H1 (cell line): Measurements from ENCODE around the gene RAB7B. TPM values are rescaled to one million over a fixed set of nuclear protein-coding genes. Genes with fewer than 3 reads are reported as not detected.

ENCODE experiments used
- CTCF ChIA-PET: fragments of 300-600 bp; sonication (Branson Sonifier 250); formaldehyde crosslinking; loops from one replicate; lab custom pipeline; 2021; ENCODE audit not compliant: partially characterized antibody; lab: Charles Lee
- POLR2A ChIA-PET: fragments of 300-600 bp; sonication (Branson Sonifier 250); formaldehyde crosslinking; loops from one replicate; lab custom pipeline; 2021; ENCODE audit warnings: inconsistent platforms; ENCODE audit not compliant: partially characterized antibody; lab: Charles Lee
- DNase-seq, 2 experiments: peaks; one replicate each; pipeline versions ENCODE4 v3.0.0 to v3.0.0-alpha.2; 2010 to 2022; ENCODE audit warnings: low spot score in 2 of 2, low read depth in 1 of 2, mixed read lengths in 1 of 2
- FAIRE-seq: peaks from 2 replicates; lab custom pipeline; 2011; peaks lifted over from hg19 to GRCh38; lab: Jason Lieb, UNC
- H2AFZ ChIP-seq: 2 replicates; pipeline ENCODE4 v1.8.1; 2012; ENCODE audit warnings: low read length, inconsistent platforms
- H2AK5ac ChIP-seq: 2 replicates; pipeline ENCODE4 v1.6.1; 2013; ENCODE audit warnings: low read depth, low read length
- H2BK120ac ChIP-seq: replicated peaks from 2 replicates; pipeline ENCODE3; 2013; ENCODE audit warnings: low read depth, low read length, inconsistent platforms
- H2BK12ac ChIP-seq: 2 replicates; pipeline ENCODE4 v1.6.1; 2013; ENCODE audit warnings: low read depth, low read length
- H2BK15ac ChIP-seq: 2 replicates; pipeline ENCODE4 v1.6.1; 2013; ENCODE audit warnings: low read length
- H2BK20ac ChIP-seq: 2 replicates; pipeline ENCODE4 v1.6.1; 2013; ENCODE audit warnings: low read length
- H2BK5ac ChIP-seq: 2 replicates; pipeline ENCODE4 v1.6.1; 2013; ENCODE audit warnings: low read depth, low read length
- H3K14ac ChIP-seq: 2 replicates; pipeline ENCODE4 v1.6.1; 2013; ENCODE audit warnings: inconsistent platforms; ENCODE audit not compliant: insufficient read length
- H3K18ac ChIP-seq: 2 replicates; pipeline ENCODE4 v1.6.1; 2013; ENCODE audit warnings: low read length; ENCODE audit errors: extremely low read depth
- H3K23ac ChIP-seq: 2 replicates; pipeline ENCODE4 v1.6.1; 2013; ENCODE audit warnings: inconsistent platforms; ENCODE audit not compliant: insufficient read length
- H3K23me2 ChIP-seq: 2 replicates; pipeline ENCODE4 v1.6.1; 2013; ENCODE audit warnings: low read depth, low read length
- H3K27ac ChIP-seq: 2 replicates; pipeline ENCODE4 v1.6.1; 2011; ENCODE audit warnings: low read depth, low read length, inconsistent platforms
- H3K27me3 ChIP-seq, 4 experiments: replicated peaks in 1 of 4; 1 replicate in 1 of 4; 2 replicates in 3 of 4; pipeline versions ENCODE4 v1.6.1 to v1.8.1; 2011 to 2013; ENCODE audit warnings: low read length in 3 of 4, mild to moderate bottlenecking in 3 of 4, inconsistent platforms in 2 of 4, mixed read lengths in 2 of 4, moderate library complexity in 1 of 4; ENCODE audit not compliant: control insufficient read depth in 3 of 4, insufficient read depth in 3 of 4; ENCODE audit errors: extremely low read depth in 1 of 4
- H3K36me3 ChIP-seq, 4 experiments: 2 replicates each; pipeline versions ENCODE4 v1.6.1 to v1.8.1; 2011 to 2013; ENCODE audit warnings: mild to moderate bottlenecking in 4 of 4, low read length in 3 of 4, moderate library complexity in 2 of 4, control low read depth in 1 of 4, inconsistent platforms in 1 of 4; ENCODE audit not compliant: insufficient read depth in 4 of 4, control insufficient read depth in 2 of 4
- H3K4ac ChIP-seq: replicated peaks from 2 replicates; pipeline ENCODE3; 2013; ENCODE audit warnings: low read length, low read depth, mixed read lengths, inconsistent platforms; ENCODE audit not compliant: insufficient read length
- H3K4me1 ChIP-seq, 4 experiments: replicated peaks in 1 of 4; 1 replicate in 1 of 4; 2 replicates in 3 of 4; pipeline versions ENCODE4 v1.6.1 to v1.8.1; 2011 to 2013; ENCODE audit warnings: low read length in 3 of 4, inconsistent platforms in 2 of 4, mixed read lengths in 1 of 4; ENCODE audit not compliant: insufficient read depth in 4 of 4, control insufficient read depth in 3 of 4
- H3K4me2 ChIP-seq, 2 experiments: 2 replicates each; pipeline versions ENCODE4 v1.6.1 to v1.8.1; 2011 to 2013; ENCODE audit warnings: low read depth in 2 of 2, low read length in 2 of 2, control low read depth in 1 of 2, inconsistent platforms in 1 of 2, mild to moderate bottlenecking in 1 of 2; ENCODE audit not compliant: insufficient read depth in 1 of 2
- H3K4me3 ChIP-seq, 4 experiments: fragments of 200-600, 300-600 bp in 1 of 4; sonication (generic), shearing (Covaris generic), sonication (Bioruptor Twin) in 1 of 4; 2 replicates each; pipeline versions ENCODE4 v1.5.1 to v1.8.1; 2011 to 2016; ENCODE audit warnings: low read length in 4 of 4, low read depth in 3 of 4, control low read depth in 2 of 4, inconsistent platforms in 2 of 4, mild to moderate bottlenecking in 2 of 4, mixed read lengths in 1 of 4, moderate library complexity in 1 of 4; ENCODE audit not compliant: insufficient read depth in 2 of 4; ENCODE audit errors: extremely low read depth in 1 of 4
- H3K56ac ChIP-seq: replicated peaks from 2 replicates; pipeline ENCODE3; 2013; ENCODE audit warnings: low read depth, mild to moderate bottlenecking, mixed read lengths, low read length, inconsistent platforms; ENCODE audit not compliant: insufficient read length
- H3K79me1 ChIP-seq: 2 replicates; pipeline ENCODE4 v1.6.1; 2013; ENCODE audit warnings: low read depth, low read length, control low read depth
- H3K79me2 ChIP-seq, 2 experiments: 2 replicates each; pipeline versions ENCODE4 v1.6.1 to v1.8.1; 2012 to 2013; ENCODE audit warnings: low read length in 2 of 2, mild to moderate bottlenecking in 2 of 2, inconsistent platforms in 1 of 2; ENCODE audit not compliant: insufficient read depth in 2 of 2, control insufficient read depth in 1 of 2
- H3K9ac ChIP-seq, 4 experiments: replicated peaks in 1 of 4; 1 replicate in 1 of 4; 2 replicates in 3 of 4; pipeline versions ENCODE4 v1.6.1 to v1.8.1; 2011 to 2013; ENCODE audit warnings: low read depth in 3 of 4, low read length in 3 of 4, control low read depth in 2 of 4, mild to moderate bottlenecking in 2 of 4, moderate library complexity in 2 of 4, inconsistent platforms in 1 of 4; ENCODE audit errors: extremely low read depth in 1 of 4
- H3K9me3 ChIP-seq, 2 experiments: 2 replicates each; pipeline versions ENCODE4 v1.6.1 to v1.8.1; 2012 to 2013; ENCODE audit warnings: mild to moderate bottlenecking in 2 of 2, moderate library complexity in 2 of 2, control low read depth in 1 of 2, inconsistent platforms in 1 of 2, low read depth in 1 of 2, low read length in 1 of 2, mixed read lengths in 1 of 2; ENCODE audit not compliant: insufficient read depth in 2 of 2
- H4K20me1 ChIP-seq, 2 experiments: replicated peaks in 1 of 2; 2 replicates each; pipeline versions ENCODE3 to v1.8.1; 2011 to 2013; ENCODE audit warnings: inconsistent platforms in 2 of 2, low read length in 2 of 2, mild to moderate bottlenecking in 1 of 2; ENCODE audit not compliant: insufficient read depth in 2 of 2, control insufficient read depth in 1 of 2
- H4K5ac ChIP-seq: 2 replicates; pipeline ENCODE4 v1.6.1; 2013; ENCODE audit warnings: low read length, low read depth, mixed read lengths, inconsistent platforms; ENCODE audit not compliant: insufficient read length
- H4K8ac ChIP-seq: 2 replicates; pipeline ENCODE4 v1.8.0; 2013; ENCODE audit warnings: mild to moderate bottlenecking, moderate library complexity, low read length, inconsistent platforms; ENCODE audit not compliant: insufficient read depth; ENCODE audit errors: extremely low read depth
- H4K91ac ChIP-seq: replicated peaks from 2 replicates; pipeline ENCODE3; 2013; ENCODE audit warnings: low read length, mixed read lengths, inconsistent platforms; ENCODE audit not compliant: insufficient read length
- ASH2L ChIP-seq: fragments of 200-600, 300-600 bp; sonication (generic); IDR thresholded peaks from one replicate; pipeline ENCODE4 v1.7.1; 2017; ENCODE audit warnings: low read length
- BACH1 ChIP-seq: IDR thresholded peaks from 2 replicates; pipeline ENCODE4 v1.6.1; 2012; ENCODE audit warnings: low read length, improper control_type of control experiment
- BCL11A ChIP-seq, 2 experiments: IDR thresholded peaks; one replicate each; pipeline ENCODE4 v1.6.1; 2011; ENCODE audit warnings: low read depth in 2 of 2, low read length in 2 of 2, mild to moderate bottlenecking in 2 of 2
- CTCF ChIP-seq, 3 experiments: IDR thresholded peaks; 1 replicate in 2 of 3; 2 replicates in 1 of 3; pipeline versions ENCODE4 v1.5.1 to v1.6.1; 2011; ENCODE audit warnings: low read length in 3 of 3, mild to moderate bottlenecking in 3 of 3, inconsistent platforms in 2 of 3, low read depth in 1 of 3, moderate library complexity in 1 of 3; ENCODE audit not compliant: insufficient read depth in 1 of 3; ENCODE audit errors: control extremely low read depth in 1 of 3
- GABPA ChIP-seq: IDR thresholded peaks from 2 replicates; pipeline ENCODE4 v1.6.1; 2011; ENCODE audit warnings: mild to moderate bottlenecking, low read length, moderate library complexity, borderline replicate concordance; ENCODE audit not compliant: insufficient read depth
- GTF2F1 ChIP-seq: IDR thresholded peaks from 2 replicates; pipeline ENCODE4 v1.6.1; 2012; ENCODE audit warnings: low read depth, low read length, improper control_type of control experiment, borderline replicate concordance
- JUN ChIP-seq: IDR thresholded peaks from 2 replicates; pipeline ENCODE4 v1.6.1; 2011; ENCODE audit warnings: low read depth, mild to moderate bottlenecking, improper control_type of control experiment, low read length
- POLR2AphosphoS5 ChIP-seq: IDR thresholded peaks from 2 replicates; pipeline ENCODE4 v1.6.1; 2011; ENCODE audit warnings: low read depth, low read length
- RFX5 ChIP-seq: IDR thresholded peaks from 2 replicates; pipeline ENCODE4 v1.6.1; 2011; ENCODE audit warnings: low read depth, low read length, improper control_type of control experiment, borderline replicate concordance
- RXRA ChIP-seq: IDR thresholded peaks from 2 replicates; pipeline ENCODE4 v1.6.1; 2011; ENCODE audit warnings: low read depth, mild to moderate bottlenecking, low read length, moderate library complexity; ENCODE audit not compliant: insufficient read depth
- WGBS, 2 experiments: shearing (Covaris generic) in 1 of 2; methylation state at CpG; one replicate each; pipeline versions ENCODE4 v1.1.6 to v1.1.7; 2013 to 2015; ENCODE audit warnings: low lambda C conversion rate in 2 of 2, mixed read lengths in 2 of 2, inconsistent platforms in 1 of 2, low coverage in 1 of 2, missing lambda C conversion rate in 1 of 2; ENCODE audit not compliant: insufficient replicate concordance in 2 of 2, insufficient coverage in 1 of 2, insufficient read length in 1 of 2; ENCODE audit errors: extremely low coverage in 1 of 2, missing lambda C conversion rate in 1 of 2; 5-methylcytosine and 5-hydroxymethylcytosine counted together
- polyA plus RNA-seq, 7 experiments: library from polyadenylated mRNA; depleted of rRNA in 3 of 7; stranded (reverse) in 5 of 7; unstranded in 2 of 7; fragments of >200 nt in 5 of 7; fragments of 200-250 nt in 2 of 7; gene quantifications; 1 replicate in 5 of 7; 2 replicates in 1 of 7; 4 replicates in 1 of 7; pipeline versions ENCODE4 v1.2.1 to v1.2.3, GENCODE V29; 2011 to 2013; ENCODE audit warnings: missing spikeins in 2 of 7, mixed read lengths in 2 of 7
- total RNA-seq: library from RNA; stranded (reverse); fragmentation: NEBNext Ultra II Directional; extraction: Animal tissue kit (Norgen Biotek cat#: 25700); gene quantifications from 2 replicates; pipeline ENCODE4 v1.2.1, GENCODE V29; 2021

Gene RAB7B
- total and polyA plus RNA-seq, 2 of the 8 experiments (the other 6 are each of a cell fraction or from before 2014, with no cell fraction given) = 0.05 TPM; not detected in 1

- Histone ChIP-seq H3K4ac (no peak overlapping the region), H3K9ac (no peak overlapping the region), H3K79me2 (no peaks in the 10 kb centered on the region), H3K36me3 (no peaks in the 10 kb centered on the region), H2BK15ac (no peak overlapping the region), H3K14ac (no peak overlapping the region), H3K27me3 (no peaks in the 10 kb centered on the region), H2BK5ac (no peak overlapping the region), H2BK120ac (no peak overlapping the region), H4K20me1 (no peaks in the 10 kb centered on the region), H2BK20ac (no peak overlapping the region), H2AK5ac (no peak overlapping the region), H2AFZ (no peak overlapping the region), H3K9me3 (no peaks in the 10 kb centered on the region), H2BK12ac (no peak overlapping the region), H4K8ac (no peak overlapping the region), H3K27ac (no peak overlapping the region), H3K56ac (no peak overlapping the region), H4K5ac (no peak overlapping the region), H3K23ac (no peak overlapping the region), H3K4me2 (no peak overlapping the region), H3K4me1 (peaks cover 2 to 9% (median 3%) of the 10 kb centered on the region in 4 experiments; a peak in 5 of 7 replicates), H3K79me1 (no peaks in the 10 kb centered on the region), H3K18ac (no peak overlapping the region), H3K23me2 (no peaks in the 10 kb centered on the region), H3K4me3 (no peak overlapping the region), H4K91ac (no peak overlapping the region)
- no peak for FAIRE-seq
- no peak for TF ChIP-seq JUN
- TF ChIP-seq CTCF (IDR thresholded peaks at IDR 0.05; ENCODE audit: control extremely low read depth in 1 of 3, insufficient read depth in 1 of 3, low read depth in 1 of 3, low read length in 3 of 3) = no peak
- no peak for TF ChIP-seq ASH2L
- no peak for TF ChIP-seq RXRA
- TF ChIP-seq RFX5 = no peak
- TF ChIP-seq BCL11A (IDR thresholded peaks at IDR 0.05; ENCODE audit: low read depth in 2 of 2, low read length in 2 of 2) = no peak
- TF ChIP-seq POLR2AphosphoS5 = no peak
- no peak for TF ChIP-seq GTF2F1
- no peak for TF ChIP-seq GABPA
- no peak for TF ChIP-seq BACH1
- WGBS, 2 experiments = 82% methylated on average over 2 of the region's 2 CpGs; no CpG with 5 or more reads in 1 of the 2 experiments
- POLR2A ChIA-PET = no interaction called here
- CTCF ChIA-PET = interaction anchor here (0.7 to 2.0 kb wide), 9 partner anchors 8 to 81 kb away, joined by 3 to 8 read pairs (median 4); partner anchors contain the start of gene AVPR1B
- peak in 1 of 2 experiments; percentile 11 for DNase-seq
Measured at GRCh38 chr1:206036663-206037455, 33.7 kb upstream of the RAB7B start.
